HCT116 (cell line): Measurements from ENCODE around the gene SEPTIN2. TPM values are rescaled to one million over a fixed set of nuclear protein-coding genes. Genes with fewer than 3 reads are reported as not detected.

ENCODE experiments used
- ATAC-seq: fragments of 200-7000 bp; cut with Tn5 transposase; 2 replicates; pipeline ENCODE4 v1.9.1; 2020; ENCODE audit warnings: mild to moderate bottlenecking, moderate library complexity
- BruUV-seq: library from RNA; stranded (reverse); fragments of 400-500 nt; replicated peaks from 2 replicates; lab custom pipeline; 2021; lab: Mats Ljungman, UMichigan
- CTCF ChIA-PET: fragments of 300-600 bp; sonication (Branson Sonifier 250); formaldehyde crosslinking; loops from one replicate; lab custom pipeline; 2021; ENCODE audit warnings: antibody characterized with exemption; lab: Charles Lee
- POLR2A ChIA-PET: fragments of 300-600, 350-600 bp; sonication (Branson Sonifier 250); formaldehyde crosslinking; loops from one replicate; lab custom pipeline; 2021; ENCODE audit warnings: antibody characterized with exemption; lab: Charles Lee
- RAD21 ChIA-PET, 2 experiments: fragments of 300-600 bp; sonication (Branson Sonifier 250); formaldehyde crosslinking; loops; one replicate each; lab custom pipeline; 2023; ENCODE audit warnings: low total read pairs in 2 of 2; ENCODE audit not compliant: uncharacterized antibody in 2 of 2, unreplicated experiment in 2 of 2, low non-redundant PET in 1 of 2; lab: Charles Lee
- DNase-seq: peaks from one replicate; pipeline ENCODE4 v3.0.0-alpha.2; 2010; ENCODE audit warnings: low read depth, low spot score
- H2AFZ ChIP-seq: fragments of 200-600 bp; shearing (Covaris generic), sonication (generic); 2 replicates; pipeline ENCODE4 v1.6.1; 2017; ENCODE audit warnings: low read depth, mixed run types, mixed read lengths, antibody characterized with exemption, low read length; ENCODE audit not compliant: poor library complexity, severe bottlenecking
- H3K27ac ChIP-seq: 2 replicates; pipeline ENCODE4 v1.5.1; 2012; ENCODE audit warnings: low read depth, low read length
- H3K27me3 ChIP-seq: fragments of 200-600 bp; sonication (generic); 2 replicates; pipeline ENCODE4 v1.6.1; 2016; ENCODE audit warnings: mixed run types, low read length, mixed read lengths; ENCODE audit not compliant: insufficient read depth
- H3K36me3 ChIP-seq, 2 experiments: fragments of 200-500 bp in 1 of 2; fragments of 200-600 bp in 1 of 2; sonication (Bioruptor generic) in 1 of 2; sonication (generic) in 1 of 2; 2 replicates each; pipeline versions ENCODE4 v1.5.1 to v1.6.1; 2014 to 2016; ENCODE audit warnings: low read length in 2 of 2, inconsistent platforms in 1 of 2, mixed read lengths in 1 of 2, mixed run types in 1 of 2; ENCODE audit not compliant: insufficient read depth in 2 of 2, control insufficient read depth in 1 of 2
- H3K4me1 ChIP-seq, 2 experiments: fragments of 200-600 bp in 1 of 2; sonication (generic) in 1 of 2; 2 replicates each; pipeline versions ENCODE4 v1.5.1 to v1.6.1; 2012 to 2017; ENCODE audit warnings: low read length in 2 of 2, inconsistent platforms in 1 of 2, mild to moderate bottlenecking in 1 of 2, mixed read lengths in 1 of 2, mixed run types in 1 of 2, moderate library complexity in 1 of 2; ENCODE audit not compliant: insufficient read depth in 2 of 2, control insufficient read depth in 1 of 2
- H3K4me2 ChIP-seq: fragments of 200-600 bp; sonication (generic); 2 replicates; pipeline ENCODE4 v1.6.1; 2017; ENCODE audit warnings: mixed run types, low read length, mixed read lengths
- H3K4me3 ChIP-seq, 2 experiments: fragments of 200-600 bp in 1 of 2; sonication (generic) in 1 of 2; replicated peaks in 1 of 2; 2 replicates each; pipeline ENCODE4 v1.5.1; 2011 to 2016; ENCODE audit warnings: low read length in 2 of 2, control low read depth in 1 of 2, low read depth in 1 of 2, mild to moderate bottlenecking in 1 of 2, mixed read lengths in 1 of 2, mixed run types in 1 of 2
- H3K79me2 ChIP-seq: fragments of 200-600 bp; sonication (generic); 2 replicates; pipeline ENCODE4 v1.6.1; 2017; ENCODE audit warnings: mild to moderate bottlenecking, mixed run types, low read length, moderate library complexity, mixed read lengths; ENCODE audit not compliant: insufficient read depth
- H3K9ac ChIP-seq: fragments of 200-600 bp; sonication (generic); 2 replicates; pipeline ENCODE4 v1.6.1; 2016; ENCODE audit warnings: low read length, mixed read lengths
- H3K9me2 ChIP-seq: fragments of 200-600 bp; sonication (generic), shearing (Covaris generic); 2 replicates; pipeline ENCODE4 v1.6.1; 2017; ENCODE audit warnings: mixed run types, mild to moderate bottlenecking, moderate library complexity; ENCODE audit not compliant: insufficient read depth
- H3K9me3 ChIP-seq, 2 experiments: fragments of 200-500 bp in 1 of 2; fragments of 200-600 bp in 1 of 2; sonication (Bioruptor generic) in 1 of 2; sonication (generic) in 1 of 2; 2 replicates each; pipeline ENCODE4 v1.6.1; 2014 to 2017; ENCODE audit warnings: low read length in 2 of 2, mixed read lengths in 2 of 2, inconsistent platforms in 1 of 2, low read depth in 1 of 2, mild to moderate bottlenecking in 1 of 2, mixed run types in 1 of 2, moderate library complexity in 1 of 2; ENCODE audit not compliant: control insufficient read depth in 1 of 2, insufficient read depth in 1 of 2
- H4K20me1 ChIP-seq: fragments of 200-600 bp; sonication (generic), shearing (Covaris generic); 2 replicates; pipeline ENCODE4 v1.6.1; 2017; ENCODE audit warnings: mixed run types, mild to moderate bottlenecking, moderate library complexity; ENCODE audit not compliant: insufficient read depth
- ATF3 ChIP-seq: IDR thresholded peaks from 2 replicates; pipeline ENCODE4 v1.6.1; 2012
- EGR1 ChIP-seq: IDR thresholded peaks from 2 replicates; pipeline ENCODE4 v1.6.1; 2012; ENCODE audit warnings: low read depth
- ELF1 ChIP-seq: IDR thresholded peaks from 2 replicates; pipeline ENCODE4 v1.6.1; 2012; ENCODE audit warnings: low read depth, borderline replicate concordance
- EZH2 ChIP-seq: fragments of 200-600 bp; sonication (generic); IDR thresholded peaks from 2 replicates; pipeline ENCODE4 v1.6.1; 2017; ENCODE audit warnings: antibody characterized with exemption, mixed run types
- EZH2phosphoT487 ChIP-seq: fragments of 200-600 bp; IDR thresholded peaks from 2 replicates; pipeline ENCODE4 v1.6.1; 2018; ENCODE audit warnings: antibody characterized with exemption, borderline replicate concordance
- FOSL1 ChIP-seq: IDR thresholded peaks from 2 replicates; pipeline ENCODE4 v1.6.1; 2012; ENCODE audit warnings: low read depth
- JUND ChIP-seq: IDR thresholded peaks from 2 replicates; pipeline ENCODE4 v1.6.1; 2012
- MAX ChIP-seq: IDR thresholded peaks from 2 replicates; pipeline ENCODE4 v1.6.1; 2012
- POLR2AphosphoS5 ChIP-seq: IDR thresholded peaks from 2 replicates; pipeline ENCODE4 v1.6.1; 2011; ENCODE audit warnings: mild to moderate bottlenecking, low read depth, low read length, moderate library complexity
- RAD21 ChIP-seq: IDR thresholded peaks from 2 replicates; pipeline ENCODE4 v1.6.1; 2012; ENCODE audit warnings: low read depth, mild to moderate bottlenecking
- REST ChIP-seq: IDR thresholded peaks from 2 replicates; pipeline ENCODE4 v1.6.1; 2012; ENCODE audit warnings: low read depth
- SRF ChIP-seq: IDR thresholded peaks from 2 replicates; pipeline ENCODE4 v1.6.1; 2012; ENCODE audit warnings: low read depth
- TCF7L2 ChIP-seq: IDR thresholded peaks from 2 replicates; pipeline ENCODE4 v1.7.0; 2011; ENCODE audit warnings: borderline replicate concordance, inconsistent platforms; ENCODE audit not compliant: insufficient read depth, insufficient read length; ENCODE audit errors: extremely low read depth
- YY1 ChIP-seq: IDR thresholded peaks from 2 replicates; pipeline ENCODE4 v1.6.1; 2011; ENCODE audit warnings: low read length, low read depth, moderate library complexity, mild to moderate bottlenecking; ENCODE audit not compliant: insufficient replicate concordance; ENCODE audit errors: extremely low read depth
- ZBTB33 ChIP-seq: IDR thresholded peaks from 2 replicates; pipeline ENCODE4 v1.6.1; 2011; ENCODE audit warnings: mild to moderate bottlenecking, low read length, moderate library complexity; ENCODE audit not compliant: insufficient replicate concordance; ENCODE audit errors: extremely low read depth
- ZFX ChIP-seq: fragments of 450-650 bp; IDR thresholded peaks from 2 replicates; pipeline ENCODE4 v1.6.1; 2017
- ZNF274 ChIP-seq: fragments of 200-500 bp; sonication (Bioruptor generic); IDR thresholded peaks from 2 replicates; pipeline ENCODE4 v1.6.1; 2014; ENCODE audit warnings: mild to moderate bottlenecking, low read depth, low read length, inconsistent platforms
- intact Hi-C: fragments of 100-400 bp; cut with micrococcal nuclease; formaldehyde crosslinking; loops from 2 replicates; pipeline ENCODE4 v1.10.0; 2022
- total RNA-seq: library from RNA; stranded (reverse); gene quantifications from one replicate; pipeline ENCODE4 v1.2.1, GENCODE V29; 2021; ENCODE audit not compliant: unreplicated experiment

The SEPTIN2 gene
- total RNA-seq, 1 experiment from 2014 or later: 317 TPM

- H3K4me2 ChIP-seq: no peak overlapping the region
- TF ChIP-seq SRF (no peak), EZH2phosphoT487 (no peak), JUND (no peak), ZBTB33 (no peak), ELF1 (no peak), REST (no peak), EZH2 (no peak), ZFX (no peak), RAD21 (no peak), ZNF274 (no peak), EGR1 (no peak), POLR2AphosphoS5 (no peak), YY1 (no peak), MAX (no peak), TCF7L2 (no peak), ATF3 (no peak), FOSL1 (no peak)
- peaks cover 25% of the 10 kb centered on the region; the same call in 1 of the 2 replicates for H4K20me1 ChIP-seq
- no peaks in the 10 kb centered on the region for H3K27me3 ChIP-seq
- ChIA-PET POLR2A (no interaction called here), RAD21 (no interaction called here), CTCF (no interaction called here)
- no peaks in the 10 kb centered on the region for H3K9me2 ChIP-seq
- DNase-seq (no peak), ATAC-seq (no peak)
- H3K9ac ChIP-seq: no peak overlapping the region
- H3K4me1 ChIP-seq: peaks cover 3 to 4% of the 10 kb centered on the region in 2 experiments; a peak in 2 of 4 replicates
- no peaks in the 10 kb centered on the region for H3K9me3 ChIP-seq
- peaks cover 98% of the 10 kb centered on the region for H3K79me2 ChIP-seq
- no peak overlapping the region for H3K4me3 ChIP-seq
- H2AFZ ChIP-seq: no peak overlapping the region
- intact Hi-C loops: no loop called here
- no peak overlapping the region for H3K27ac ChIP-seq
- H3K36me3 ChIP-seq: 0 out of 4 replicates have a peak, but pooled peaks cover 0 to 4% of the 10 kb centered on the region in 2 experiments
- BruUV-seq: no TSS peak
Measured at GRCh38 chr2:241286348-241287090, 29.2 kb upstream of the SEPTIN2 start.
